H1 (cell line): Measurements from ENCODE around the gene EPHA6. TPM values are rescaled to one million over a fixed set of nuclear protein-coding genes. Genes with fewer than 3 reads are reported as not detected.

ENCODE experiments used
- CTCF ChIA-PET: fragments of 300-600 bp; sonication (Branson Sonifier 250); formaldehyde crosslinking; loops from one replicate; lab custom pipeline; 2021; ENCODE audit not compliant: partially characterized antibody; lab: Charles Lee
- POLR2A ChIA-PET: fragments of 300-600 bp; sonication (Branson Sonifier 250); formaldehyde crosslinking; loops from one replicate; lab custom pipeline; 2021; ENCODE audit warnings: inconsistent platforms; ENCODE audit not compliant: partially characterized antibody; lab: Charles Lee
- DNase-seq, 2 experiments: peaks; one replicate each; pipeline versions ENCODE4 v3.0.0 to v3.0.0-alpha.2; 2010 to 2022; ENCODE audit warnings: low spot score in 2 of 2, low read depth in 1 of 2, mixed read lengths in 1 of 2
- FAIRE-seq: peaks from 2 replicates; lab custom pipeline; 2011; peaks lifted over from hg19 to GRCh38; lab: Jason Lieb, UNC
- H2AFZ ChIP-seq: 2 replicates; pipeline ENCODE4 v1.8.1; 2012; ENCODE audit warnings: low read length, inconsistent platforms
- H2AK5ac ChIP-seq: 2 replicates; pipeline ENCODE4 v1.6.1; 2013; ENCODE audit warnings: low read depth, low read length
- H2BK120ac ChIP-seq: replicated peaks from 2 replicates; pipeline ENCODE3; 2013; ENCODE audit warnings: low read depth, low read length, inconsistent platforms
- H2BK12ac ChIP-seq: 2 replicates; pipeline ENCODE4 v1.6.1; 2013; ENCODE audit warnings: low read depth, low read length
- H2BK15ac ChIP-seq: 2 replicates; pipeline ENCODE4 v1.6.1; 2013; ENCODE audit warnings: low read length
- H2BK20ac ChIP-seq: 2 replicates; pipeline ENCODE4 v1.6.1; 2013; ENCODE audit warnings: low read length
- H2BK5ac ChIP-seq: 2 replicates; pipeline ENCODE4 v1.6.1; 2013; ENCODE audit warnings: low read depth, low read length
- H3K14ac ChIP-seq: 2 replicates; pipeline ENCODE4 v1.6.1; 2013; ENCODE audit warnings: inconsistent platforms; ENCODE audit not compliant: insufficient read length
- H3K18ac ChIP-seq: 2 replicates; pipeline ENCODE4 v1.6.1; 2013; ENCODE audit warnings: low read length; ENCODE audit errors: extremely low read depth
- H3K23ac ChIP-seq: 2 replicates; pipeline ENCODE4 v1.6.1; 2013; ENCODE audit warnings: inconsistent platforms; ENCODE audit not compliant: insufficient read length
- H3K23me2 ChIP-seq: 2 replicates; pipeline ENCODE4 v1.6.1; 2013; ENCODE audit warnings: low read depth, low read length
- H3K27ac ChIP-seq: 2 replicates; pipeline ENCODE4 v1.6.1; 2011; ENCODE audit warnings: low read depth, low read length, inconsistent platforms
- H3K27me3 ChIP-seq, 4 experiments: replicated peaks in 1 of 4; 1 replicate in 1 of 4; 2 replicates in 3 of 4; pipeline versions ENCODE4 v1.6.1 to v1.8.1; 2011 to 2013; ENCODE audit warnings: low read length in 3 of 4, mild to moderate bottlenecking in 3 of 4, inconsistent platforms in 2 of 4, mixed read lengths in 2 of 4, moderate library complexity in 1 of 4; ENCODE audit not compliant: control insufficient read depth in 3 of 4, insufficient read depth in 3 of 4; ENCODE audit errors: extremely low read depth in 1 of 4
- H3K36me3 ChIP-seq, 4 experiments: 2 replicates each; pipeline versions ENCODE4 v1.6.1 to v1.8.1; 2011 to 2013; ENCODE audit warnings: mild to moderate bottlenecking in 4 of 4, low read length in 3 of 4, moderate library complexity in 2 of 4, control low read depth in 1 of 4, inconsistent platforms in 1 of 4; ENCODE audit not compliant: insufficient read depth in 4 of 4, control insufficient read depth in 2 of 4
- H3K4ac ChIP-seq: replicated peaks from 2 replicates; pipeline ENCODE3; 2013; ENCODE audit warnings: low read length, low read depth, mixed read lengths, inconsistent platforms; ENCODE audit not compliant: insufficient read length
- H3K4me1 ChIP-seq, 4 experiments: replicated peaks in 1 of 4; 1 replicate in 1 of 4; 2 replicates in 3 of 4; pipeline versions ENCODE4 v1.6.1 to v1.8.1; 2011 to 2013; ENCODE audit warnings: low read length in 3 of 4, inconsistent platforms in 2 of 4, mixed read lengths in 1 of 4; ENCODE audit not compliant: insufficient read depth in 4 of 4, control insufficient read depth in 3 of 4
- H3K4me2 ChIP-seq, 2 experiments: 2 replicates each; pipeline versions ENCODE4 v1.6.1 to v1.8.1; 2011 to 2013; ENCODE audit warnings: low read depth in 2 of 2, low read length in 2 of 2, control low read depth in 1 of 2, inconsistent platforms in 1 of 2, mild to moderate bottlenecking in 1 of 2; ENCODE audit not compliant: insufficient read depth in 1 of 2
- H3K4me3 ChIP-seq, 4 experiments: fragments of 200-600, 300-600 bp in 1 of 4; sonication (generic), shearing (Covaris generic), sonication (Bioruptor Twin) in 1 of 4; 2 replicates each; pipeline versions ENCODE4 v1.5.1 to v1.8.1; 2011 to 2016; ENCODE audit warnings: low read length in 4 of 4, low read depth in 3 of 4, control low read depth in 2 of 4, inconsistent platforms in 2 of 4, mild to moderate bottlenecking in 2 of 4, mixed read lengths in 1 of 4, moderate library complexity in 1 of 4; ENCODE audit not compliant: insufficient read depth in 2 of 4; ENCODE audit errors: extremely low read depth in 1 of 4
- H3K56ac ChIP-seq: replicated peaks from 2 replicates; pipeline ENCODE3; 2013; ENCODE audit warnings: low read depth, mild to moderate bottlenecking, mixed read lengths, low read length, inconsistent platforms; ENCODE audit not compliant: insufficient read length
- H3K79me1 ChIP-seq: 2 replicates; pipeline ENCODE4 v1.6.1; 2013; ENCODE audit warnings: low read depth, low read length, control low read depth
- H3K79me2 ChIP-seq, 2 experiments: 2 replicates each; pipeline versions ENCODE4 v1.6.1 to v1.8.1; 2012 to 2013; ENCODE audit warnings: low read length in 2 of 2, mild to moderate bottlenecking in 2 of 2, inconsistent platforms in 1 of 2; ENCODE audit not compliant: insufficient read depth in 2 of 2, control insufficient read depth in 1 of 2
- H3K9ac ChIP-seq, 4 experiments: replicated peaks in 1 of 4; 1 replicate in 1 of 4; 2 replicates in 3 of 4; pipeline versions ENCODE4 v1.6.1 to v1.8.1; 2011 to 2013; ENCODE audit warnings: low read depth in 3 of 4, low read length in 3 of 4, control low read depth in 2 of 4, mild to moderate bottlenecking in 2 of 4, moderate library complexity in 2 of 4, inconsistent platforms in 1 of 4; ENCODE audit errors: extremely low read depth in 1 of 4
- H3K9me3 ChIP-seq, 2 experiments: 2 replicates each; pipeline versions ENCODE4 v1.6.1 to v1.8.1; 2012 to 2013; ENCODE audit warnings: mild to moderate bottlenecking in 2 of 2, moderate library complexity in 2 of 2, control low read depth in 1 of 2, inconsistent platforms in 1 of 2, low read depth in 1 of 2, low read length in 1 of 2, mixed read lengths in 1 of 2; ENCODE audit not compliant: insufficient read depth in 2 of 2
- H4K20me1 ChIP-seq, 2 experiments: replicated peaks in 1 of 2; 2 replicates each; pipeline versions ENCODE3 to v1.8.1; 2011 to 2013; ENCODE audit warnings: inconsistent platforms in 2 of 2, low read length in 2 of 2, mild to moderate bottlenecking in 1 of 2; ENCODE audit not compliant: insufficient read depth in 2 of 2, control insufficient read depth in 1 of 2
- H4K5ac ChIP-seq: 2 replicates; pipeline ENCODE4 v1.6.1; 2013; ENCODE audit warnings: low read length, low read depth, mixed read lengths, inconsistent platforms; ENCODE audit not compliant: insufficient read length
- H4K8ac ChIP-seq: 2 replicates; pipeline ENCODE4 v1.8.0; 2013; ENCODE audit warnings: mild to moderate bottlenecking, moderate library complexity, low read length, inconsistent platforms; ENCODE audit not compliant: insufficient read depth; ENCODE audit errors: extremely low read depth
- H4K91ac ChIP-seq: replicated peaks from 2 replicates; pipeline ENCODE3; 2013; ENCODE audit warnings: low read length, mixed read lengths, inconsistent platforms; ENCODE audit not compliant: insufficient read length
- ASH2L ChIP-seq: fragments of 200-600, 300-600 bp; sonication (generic); IDR thresholded peaks from one replicate; pipeline ENCODE4 v1.7.1; 2017; ENCODE audit warnings: low read length
- BRCA1 ChIP-seq: IDR thresholded peaks from 2 replicates; pipeline ENCODE4 v1.6.1; 2012; ENCODE audit warnings: low read depth, low read length, improper control_type of control experiment
- EZH2 ChIP-seq: fragments of 200-600 bp; sonication (generic); IDR thresholded peaks from 2 replicates; pipeline ENCODE4 v1.7.1; 2012; ENCODE audit warnings: low read depth, mild to moderate bottlenecking, moderate library complexity, low read length, inconsistent platforms; ENCODE audit not compliant: severe bottlenecking
- MAFK ChIP-seq: IDR thresholded peaks from 2 replicates; pipeline ENCODE4 v1.6.1; 2012; ENCODE audit warnings: low read depth, mild to moderate bottlenecking, improper control_type of control experiment, low read length
- TAF1 ChIP-seq: IDR thresholded peaks from 2 replicates; pipeline ENCODE4 v1.6.1; 2011; ENCODE audit warnings: mild to moderate bottlenecking, low read depth, low read length
- TEAD4 ChIP-seq: IDR thresholded peaks from 2 replicates; pipeline ENCODE4 v1.6.1; 2012; ENCODE audit warnings: low read depth, low read length, inconsistent platforms, mixed read lengths
- polyA plus RNA-seq, 7 experiments: library from polyadenylated mRNA; depleted of rRNA in 3 of 7; stranded (reverse) in 5 of 7; unstranded in 2 of 7; fragments of >200 nt in 5 of 7; fragments of 200-250 nt in 2 of 7; gene quantifications; 1 replicate in 5 of 7; 2 replicates in 1 of 7; 4 replicates in 1 of 7; pipeline versions ENCODE4 v1.2.1 to v1.2.3, GENCODE V29; 2011 to 2013; ENCODE audit warnings: missing spikeins in 2 of 7, mixed read lengths in 2 of 7
- total RNA-seq: library from RNA; stranded (reverse); fragmentation: NEBNext Ultra II Directional; extraction: Animal tissue kit (Norgen Biotek cat#: 25700); gene quantifications from 2 replicates; pipeline ENCODE4 v1.2.1, GENCODE V29; 2021

EPHA6 gene
- total and polyA plus RNA-seq, 2 of the 8 experiments (the other 6 are each of a cell fraction or from before 2014, with no cell fraction given): 0.83 to 3.2 TPM

- H2BK15ac ChIP-seq: no peak overlapping the region
- FAIRE-seq (no peak), DNase-seq (no peak)
- no peak overlapping the region for H4K5ac ChIP-seq
- no peak overlapping the region for H2AFZ ChIP-seq
- no peak overlapping the region for H3K9ac ChIP-seq
- H3K23me2 ChIP-seq: no peaks in the 10 kb centered on the region
- H3K36me3 ChIP-seq: no peaks in the 10 kb centered on the region
- no peak overlapping the region for H3K27ac ChIP-seq
- H4K91ac ChIP-seq: no peak overlapping the region
- no peak for TF ChIP-seq TEAD4
- no peak for TF ChIP-seq ASH2L
- TF ChIP-seq BRCA1: no peak
- peak; percentile 81; the same call in 1 of the 2 replicates for TF ChIP-seq MAFK
- TF ChIP-seq EZH2: no peak
- no peak for TF ChIP-seq TAF1
- no peaks in the 10 kb centered on the region for H4K20me1 ChIP-seq
- H3K23ac ChIP-seq: no peak overlapping the region
- no peak overlapping the region for H3K56ac ChIP-seq
- no peak overlapping the region for H2AK5ac ChIP-seq
- no peak overlapping the region for H3K18ac ChIP-seq
- H3K4me3 ChIP-seq: no peak overlapping the region
- H3K4ac ChIP-seq: no peak overlapping the region
- ChIA-PET POLR2A (no interaction called here), CTCF (no interaction called here)
- no peak overlapping the region for H2BK20ac ChIP-seq
- no peak overlapping the region for H3K4me2 ChIP-seq
- no peaks in the 10 kb centered on the region for H3K27me3 ChIP-seq
- no peak overlapping the region for H4K8ac ChIP-seq
- no peaks in the 10 kb centered on the region for H3K4me1 ChIP-seq
- no peak overlapping the region for H3K14ac ChIP-seq
- no peak overlapping the region for H2BK12ac ChIP-seq
- no peaks in the 10 kb centered on the region for H3K9me3 ChIP-seq
- no peaks in the 10 kb centered on the region for H3K79me2 ChIP-seq
- no peaks in the 10 kb centered on the region for H3K79me1 ChIP-seq
- H2BK5ac ChIP-seq: no peak overlapping the region
- no peak overlapping the region for H2BK120ac ChIP-seq
Measured at GRCh38 chr3:97409612-97410011, 595.2 kb downstream of the EPHA6 start.
